Measurements from ENCODE around the gene FRMPD2.

DNA sequence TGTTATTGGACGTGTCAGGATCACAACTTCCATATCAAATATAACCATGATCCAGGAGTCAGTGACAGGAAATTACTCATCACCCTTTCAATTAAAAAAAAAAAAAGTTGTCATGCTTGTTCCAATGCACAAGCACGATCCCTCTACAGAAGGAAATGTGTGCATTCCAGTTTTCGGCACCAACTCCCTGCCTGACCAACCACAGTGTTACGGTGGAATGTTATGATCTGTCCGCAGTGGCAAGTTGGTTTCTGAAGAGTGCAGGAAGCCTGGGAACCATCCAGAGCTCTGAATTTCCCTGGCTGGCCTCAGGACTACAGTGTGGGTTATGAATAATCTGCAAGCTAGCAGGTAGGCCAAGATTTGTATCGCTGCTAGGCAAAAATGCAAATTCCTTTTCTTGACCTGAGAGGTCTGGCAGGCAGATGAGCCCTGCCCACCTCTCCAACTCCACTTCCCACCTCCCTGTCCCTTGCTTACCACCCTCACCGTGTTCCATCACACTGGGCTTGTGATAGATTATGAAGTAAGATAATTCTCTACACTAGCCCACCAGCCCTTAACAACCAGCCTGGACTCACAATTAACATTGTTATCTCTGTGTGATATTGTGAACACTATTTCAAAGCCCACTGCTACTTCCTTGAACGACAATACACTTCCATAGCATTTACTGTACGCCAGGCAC is 20.4 kb downstream of the FRMPD2 start:
- TF ChIP-seq, protein P1, sequence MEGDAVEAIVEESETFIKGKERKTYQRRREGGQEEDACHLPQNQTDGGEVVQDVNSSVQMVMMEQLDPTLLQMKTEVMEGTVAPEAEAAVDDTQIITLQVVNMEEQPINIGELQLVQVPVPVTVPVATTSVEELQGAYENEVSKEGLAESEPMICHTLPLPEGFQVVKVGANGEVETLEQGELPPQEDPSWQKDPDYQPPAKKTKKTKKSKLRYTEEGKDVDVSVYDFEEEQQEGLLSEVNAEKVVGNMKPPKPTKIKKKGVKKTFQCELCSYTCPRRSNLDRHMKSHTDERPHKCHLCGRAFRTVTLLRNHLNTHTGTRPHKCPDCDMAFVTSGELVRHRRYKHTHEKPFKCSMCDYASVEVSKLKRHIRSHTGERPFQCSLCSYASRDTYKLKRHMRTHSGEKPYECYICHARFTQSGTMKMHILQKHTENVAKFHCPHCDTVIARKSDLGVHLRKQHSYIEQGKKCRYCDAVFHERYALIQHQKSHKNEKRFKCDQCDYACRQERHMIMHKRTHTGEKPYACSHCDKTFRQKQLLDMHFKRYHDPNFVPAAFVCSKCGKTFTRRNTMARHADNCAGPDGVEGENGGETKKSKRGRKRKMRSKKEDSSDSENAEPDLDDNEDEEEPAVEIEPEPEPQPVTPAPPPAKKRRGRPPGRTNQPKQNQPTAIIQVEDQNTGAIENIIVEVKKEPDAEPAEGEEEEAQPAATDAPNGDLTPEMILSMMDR (IDR thresholded peaks at IDR 0.05; ENCODE audit: low read depth, low read length, poor library complexity, severe bottlenecking), result no peak
- TF ChIP-seq EZH2phosphoT487 (IDR thresholded peaks at IDR 0.05; ENCODE audit: borderline replicate concordance, low read length), result no peak

All from DOHH2 (cell line).